ENCODE data around the gene VILL.

- no peak for TF ChIP-seq POLR2A (IDR thresholded peaks at IDR 0.05)
- TF ChIP-seq CTCF (IDR thresholded peaks at IDR 0.05) = no peak
These were observed 8.3 kb upstream of the VILL start for GRCh38 chr3:37982331-37982730.

Measured in adrenal gland (tissue), 5 donors.